Mucosa of descending colon (tissue), 3 donors: Measurements from ENCODE around the gene SFXN1. TPM values are rescaled to one million over a fixed set of nuclear protein-coding genes. Genes with fewer than 3 reads are reported as not detected.

Source experiments
- ATAC-seq: fragments of 200-7000 bp; cut with Tn5 transposase; one replicate; pipeline ENCODE4 v1.9.1; 2020; ENCODE audit warnings: mild to moderate bottlenecking, moderate library complexity
- DNase-seq, 3 donors: peaks; one replicate each; pipeline ENCODE4 v3.0.0-alpha.2; 2020
- H3K36me3 ChIP-seq: fragments of 200-600 bp; one replicate; pipeline ENCODE4 v1.8.0; 2021; ENCODE audit warnings: low read depth, mild to moderate bottlenecking
- H3K4me1 ChIP-seq: fragments of 200-600 bp; one replicate; pipeline ENCODE4 v1.8.0; 2021; ENCODE audit warnings: low read depth, mild to moderate bottlenecking
- H3K4me3 ChIP-seq: fragments of 200-600 bp; one replicate; pipeline ENCODE4 v1.8.0; 2021; ENCODE audit warnings: mild to moderate bottlenecking
- H3K9me3 ChIP-seq: fragments of 200-600 bp; one replicate; pipeline ENCODE4 v1.8.0; 2021; ENCODE audit warnings: mild to moderate bottlenecking
- intact Hi-C, 2 donors: fragments of 100-400 bp; cut with DNase I in 1 of 2; cut with micrococcal nuclease in 1 of 2; formaldehyde crosslinking; loops; one replicate each; pipeline versions ENCODE4 v1.11.0 to v1.11.1; 2022; cut with DNase I, micrococcal nuclease
- total RNA-seq, 3 donors: library from RNA; stranded (reverse); fragmentation: NEBNext Ultra II Directional in 2 of 3; extraction: Animal tissue kit (Norgen Biotek cat#: 25700) in 2 of 3; gene quantifications; one replicate each; pipeline versions ENCODE4 v1.2.1 to v1.2.4, GENCODE V29; 2021 to 2023
- TF ChIP-seq, protein P1 (sequence below): fragments of 200-600 bp; IDR thresholded peaks from one replicate; pipeline ENCODE4 v1.8.0; 2022; ENCODE audit warnings: antibody characterized with exemption, mild to moderate bottlenecking
- donor health status: DM: no; HTN: no; CAD: no; lungs with moderate emphysema.
- donor health status: DM: no; HTN: no; CAD: no.
- donor health status: DM: no; HTN: yes; CAD: no.

SFXN1 gene
- total RNA-seq, 3 donors from 2014 or later: 56.8 to 122 (median 92.5) TPM

DNA sequence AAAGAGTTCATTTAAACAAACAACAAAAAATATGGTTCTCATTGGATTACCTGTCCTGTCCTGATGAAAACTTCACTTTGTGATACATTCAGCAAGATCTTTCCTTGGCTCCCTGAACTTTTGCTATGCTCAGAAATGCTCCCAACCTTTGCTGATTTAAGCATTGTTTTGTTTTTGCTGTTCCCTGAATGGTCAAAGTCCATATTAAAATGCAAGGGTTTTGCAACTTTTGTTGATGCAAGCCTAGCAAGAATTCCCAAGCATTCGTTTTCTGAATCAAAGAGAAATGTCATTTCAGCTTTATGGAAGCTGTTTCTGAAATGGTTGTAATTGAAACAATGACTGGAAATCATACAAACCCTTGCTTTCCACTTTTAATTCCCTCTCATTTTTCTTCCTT is 3.1 kb upstream of the SFXN1 start:
- no peaks in the 10 kb centered on the region for H3K36me3 ChIP-seq
- no peaks in the 10 kb centered on the region for H3K9me3 ChIP-seq
- H3K4me3 ChIP-seq: no peak overlapping the region
- DNase-seq (no peak), ATAC-seq (no peak)
- TF ChIP-seq, protein P1, sequence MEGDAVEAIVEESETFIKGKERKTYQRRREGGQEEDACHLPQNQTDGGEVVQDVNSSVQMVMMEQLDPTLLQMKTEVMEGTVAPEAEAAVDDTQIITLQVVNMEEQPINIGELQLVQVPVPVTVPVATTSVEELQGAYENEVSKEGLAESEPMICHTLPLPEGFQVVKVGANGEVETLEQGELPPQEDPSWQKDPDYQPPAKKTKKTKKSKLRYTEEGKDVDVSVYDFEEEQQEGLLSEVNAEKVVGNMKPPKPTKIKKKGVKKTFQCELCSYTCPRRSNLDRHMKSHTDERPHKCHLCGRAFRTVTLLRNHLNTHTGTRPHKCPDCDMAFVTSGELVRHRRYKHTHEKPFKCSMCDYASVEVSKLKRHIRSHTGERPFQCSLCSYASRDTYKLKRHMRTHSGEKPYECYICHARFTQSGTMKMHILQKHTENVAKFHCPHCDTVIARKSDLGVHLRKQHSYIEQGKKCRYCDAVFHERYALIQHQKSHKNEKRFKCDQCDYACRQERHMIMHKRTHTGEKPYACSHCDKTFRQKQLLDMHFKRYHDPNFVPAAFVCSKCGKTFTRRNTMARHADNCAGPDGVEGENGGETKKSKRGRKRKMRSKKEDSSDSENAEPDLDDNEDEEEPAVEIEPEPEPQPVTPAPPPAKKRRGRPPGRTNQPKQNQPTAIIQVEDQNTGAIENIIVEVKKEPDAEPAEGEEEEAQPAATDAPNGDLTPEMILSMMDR: no peak
- peaks cover 13% of the 10 kb centered on the region for H3K4me1 ChIP-seq
- intact Hi-C loops: no loop called here

DNA sequence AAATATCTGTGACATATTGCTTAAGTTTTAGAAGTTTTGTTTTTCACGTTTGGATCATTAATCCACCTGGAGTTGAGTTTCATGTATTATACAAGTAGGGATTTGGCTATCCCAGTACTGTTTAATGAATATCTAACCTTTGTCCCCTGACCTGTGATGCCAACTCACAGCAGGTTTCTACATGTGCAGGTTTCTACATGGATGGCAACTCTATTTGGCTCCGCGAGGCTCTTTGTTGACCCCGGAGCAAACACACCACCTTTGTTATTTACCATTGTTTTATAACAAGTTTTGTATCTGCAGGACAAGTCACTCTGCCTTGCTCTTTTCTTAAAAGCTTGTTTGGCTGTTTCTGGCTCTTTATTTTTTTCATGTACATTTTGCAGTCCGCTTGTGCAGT is 920 bp upstream of the SFXN1 start:
- Histone ChIP-seq H3K4me1 (peaks cover 25% of the 10 kb centered on the region), H3K4me3 (no peak overlapping the region), H3K9me3 (no peaks in the 10 kb centered on the region), H3K36me3 (no peaks in the 10 kb centered on the region)
- intact Hi-C loops: no loop called here
- ATAC-seq (no peak), DNase-seq (no peak)
- TF ChIP-seq, protein P1: no peak

DNA sequence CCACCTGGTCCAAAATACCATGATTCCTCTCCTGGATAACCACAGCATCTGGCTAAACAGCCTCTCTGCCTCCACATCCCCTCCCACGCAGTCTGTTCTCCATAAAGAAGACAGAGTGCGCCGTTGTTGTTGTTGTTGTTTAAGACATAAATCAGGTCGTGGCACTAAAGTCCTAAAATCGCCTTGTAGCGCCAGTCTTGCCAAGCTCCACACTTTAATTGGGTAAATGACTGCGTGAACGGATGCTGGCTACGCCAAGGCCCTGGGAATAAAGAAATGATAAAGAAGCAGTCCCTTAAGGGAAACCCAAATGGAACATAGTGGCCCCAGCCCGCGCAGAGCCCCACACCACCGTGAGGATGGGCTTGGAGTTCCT is 364 bp upstream of the SFXN1 start:
- no peak for ATAC-seq
- no peaks in the 10 kb centered on the region for H3K36me3 ChIP-seq
- no peak for DNase-seq
- intact Hi-C loops: no loop called here
- H3K4me3 ChIP-seq: no peak overlapping the region
- TF ChIP-seq, protein P1: no peak
- H3K4me1 ChIP-seq: peaks cover 31% of the 10 kb centered on the region
- no peaks in the 10 kb centered on the region for H3K9me3 ChIP-seq

DNA sequence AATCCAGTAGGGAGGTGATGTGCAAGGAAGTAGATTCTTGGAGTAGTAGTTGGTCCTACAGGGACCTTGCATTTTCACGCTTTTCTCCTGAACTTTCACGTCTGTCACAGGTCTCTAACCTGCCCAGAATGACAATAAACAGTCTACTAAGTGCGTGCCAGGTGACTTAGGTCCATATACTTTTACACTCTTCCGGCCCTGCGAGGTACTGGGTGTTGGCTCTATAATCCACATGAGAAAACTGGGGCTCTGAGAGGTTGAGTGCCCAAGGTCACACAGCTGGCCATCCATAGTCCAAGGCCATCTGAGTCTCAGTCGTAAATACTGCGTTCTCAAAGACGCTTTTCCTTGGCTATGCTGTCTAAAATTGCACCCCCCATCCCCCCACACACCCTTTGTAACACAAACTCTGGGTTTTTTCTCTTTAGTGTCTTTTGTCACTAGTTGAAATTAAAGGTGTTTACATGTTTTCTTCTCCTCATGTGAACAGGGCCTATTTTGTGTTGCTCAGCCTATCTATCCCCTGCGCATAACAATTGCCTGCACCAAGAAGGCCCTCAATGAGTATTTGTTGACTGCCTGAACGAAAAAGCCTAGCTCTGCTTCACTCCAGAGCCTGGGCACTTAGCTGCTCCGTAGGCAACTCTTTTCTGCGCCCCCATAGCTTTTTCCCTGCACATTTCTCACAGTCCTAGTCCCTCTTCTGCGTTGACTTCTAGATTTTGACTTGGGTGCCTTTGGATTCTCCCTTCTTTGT is 943 bp downstream of the SFXN1 start:
- ATAC-seq (peak; percentile 82), DNase-seq (peak in 2 of 3 donors; percentile 61 to 73)
- intact Hi-C loops: no loop called here
- TF ChIP-seq, protein P1: no peak
- Histone ChIP-seq H3K4me3 (peak overlapping the region; percentile 82), H3K9me3 (no peaks in the 10 kb centered on the region), H3K36me3 (no peaks in the 10 kb centered on the region), H3K4me1 (peaks cover 32% of the 10 kb centered on the region)

DNA sequence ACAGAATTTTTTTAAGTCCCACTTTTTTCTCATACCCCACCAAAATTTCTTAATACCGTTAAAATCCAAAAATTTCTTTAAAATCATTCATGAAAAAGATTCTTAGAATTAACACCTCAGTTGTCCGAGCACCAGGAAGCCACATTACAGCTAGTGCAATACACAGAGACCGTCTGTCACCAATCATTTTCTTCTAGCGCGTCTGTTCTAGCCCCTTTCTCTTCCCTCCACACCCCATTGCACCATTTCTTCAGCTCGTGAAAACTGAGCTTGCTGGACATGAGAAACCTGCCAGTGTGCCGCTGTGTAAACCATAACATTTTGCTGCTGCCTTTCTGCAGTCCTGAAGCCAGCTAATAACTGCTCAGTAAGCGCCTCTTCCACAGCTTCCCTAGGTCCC is 5.0 kb downstream of the SFXN1 start:
- Histone ChIP-seq H3K9me3 (no peaks in the 10 kb centered on the region), H3K4me3 (no peak overlapping the region), H3K4me1 (peaks cover 32% of the 10 kb centered on the region), H3K36me3 (no peaks in the 10 kb centered on the region)
- no peak for ATAC-seq
- DNase-seq: no peak
- intact Hi-C loops: no loop called here
- TF ChIP-seq, protein P1: no peak

DNA sequence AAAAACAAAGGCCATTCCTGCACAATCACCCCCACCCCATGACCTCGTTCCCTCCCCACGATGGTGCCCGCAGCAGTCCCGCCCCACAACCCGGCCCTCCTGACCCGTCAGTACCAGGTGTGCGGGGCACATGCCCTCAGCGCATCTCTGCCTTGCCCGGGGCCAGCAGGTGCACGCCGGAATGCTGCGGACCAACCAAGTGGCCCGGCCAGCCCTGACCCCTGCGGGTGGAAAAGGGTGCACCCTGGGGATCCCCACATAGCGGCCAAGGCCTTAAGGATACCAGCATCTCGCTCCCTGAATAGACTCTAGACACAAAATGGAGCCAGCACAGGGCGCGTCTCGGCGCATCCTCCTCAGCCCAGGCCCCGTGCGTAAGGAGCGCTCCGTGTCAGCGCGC is 6.0 kb downstream of the SFXN1 start:
- TF ChIP-seq, protein P1: no peak
- no peak overlapping the region for H3K4me3 ChIP-seq
- H3K9me3 ChIP-seq: no peaks in the 10 kb centered on the region
- no peaks in the 10 kb centered on the region for H3K36me3 ChIP-seq
- DNase-seq (no peak), ATAC-seq (no peak)
- peaks cover 28% of the 10 kb centered on the region for H3K4me1 ChIP-seq
- intact Hi-C loops: no loop called here
